Measurements from ENCODE around the gene PTPRA.

- TF ChIP-seq, protein P1, sequence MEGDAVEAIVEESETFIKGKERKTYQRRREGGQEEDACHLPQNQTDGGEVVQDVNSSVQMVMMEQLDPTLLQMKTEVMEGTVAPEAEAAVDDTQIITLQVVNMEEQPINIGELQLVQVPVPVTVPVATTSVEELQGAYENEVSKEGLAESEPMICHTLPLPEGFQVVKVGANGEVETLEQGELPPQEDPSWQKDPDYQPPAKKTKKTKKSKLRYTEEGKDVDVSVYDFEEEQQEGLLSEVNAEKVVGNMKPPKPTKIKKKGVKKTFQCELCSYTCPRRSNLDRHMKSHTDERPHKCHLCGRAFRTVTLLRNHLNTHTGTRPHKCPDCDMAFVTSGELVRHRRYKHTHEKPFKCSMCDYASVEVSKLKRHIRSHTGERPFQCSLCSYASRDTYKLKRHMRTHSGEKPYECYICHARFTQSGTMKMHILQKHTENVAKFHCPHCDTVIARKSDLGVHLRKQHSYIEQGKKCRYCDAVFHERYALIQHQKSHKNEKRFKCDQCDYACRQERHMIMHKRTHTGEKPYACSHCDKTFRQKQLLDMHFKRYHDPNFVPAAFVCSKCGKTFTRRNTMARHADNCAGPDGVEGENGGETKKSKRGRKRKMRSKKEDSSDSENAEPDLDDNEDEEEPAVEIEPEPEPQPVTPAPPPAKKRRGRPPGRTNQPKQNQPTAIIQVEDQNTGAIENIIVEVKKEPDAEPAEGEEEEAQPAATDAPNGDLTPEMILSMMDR (IDR thresholded peaks at IDR 0.05) = no peak
- no peak for TF ChIP-seq POLR2A (IDR thresholded peaks at IDR 0.05)
Measured at GRCh38 chr20:2946988-2947961, 74.0 kb downstream of the PTPRA start.

Measured in right lobe of liver (tissue), 4 donors.